ENCODE data around the gene MS4A8. TPM values are rescaled to one million over a fixed set of nuclear protein-coding genes. Genes with fewer than 3 reads are reported as not detected.

The MS4A8 gene
- not detected in 5 replicates for total RNA-seq (2022; extraction: Qiagen RNA extraction; ENCODE audit: low read depth)

GRCh38 chr11:60699284-60699691, at the start of gene MS4A8:
TSS of gene MS4A8 (plus strand) at chr11:60699612. CDS start at chr11:60700861, 1,249 bp downstream.

DNA sequence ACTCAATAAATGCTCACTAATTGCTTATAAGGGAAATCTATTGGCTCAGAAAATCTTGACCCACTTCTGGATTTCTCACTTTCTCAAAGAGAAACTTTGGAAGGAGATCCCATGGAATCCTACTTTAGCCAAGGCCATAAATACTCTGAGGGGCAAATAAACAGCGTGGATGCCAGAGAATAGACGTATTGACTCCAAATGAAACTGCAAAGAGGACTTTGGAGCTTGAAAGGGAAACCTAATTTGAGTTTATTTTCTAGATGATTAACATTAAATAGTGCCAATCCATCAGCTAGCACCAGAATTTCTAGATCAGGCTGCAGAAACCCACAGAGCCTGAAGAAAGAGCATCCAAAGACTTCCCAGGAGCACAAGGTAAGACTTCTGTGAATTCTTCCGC, 25.0 kb downstream of the MS4A8 start, which contains the start of gene MS4A18:
Gene MS4A18 (plus strand): TSS at position 301 of the 400 bp plus-strand sequence.

DNA sequence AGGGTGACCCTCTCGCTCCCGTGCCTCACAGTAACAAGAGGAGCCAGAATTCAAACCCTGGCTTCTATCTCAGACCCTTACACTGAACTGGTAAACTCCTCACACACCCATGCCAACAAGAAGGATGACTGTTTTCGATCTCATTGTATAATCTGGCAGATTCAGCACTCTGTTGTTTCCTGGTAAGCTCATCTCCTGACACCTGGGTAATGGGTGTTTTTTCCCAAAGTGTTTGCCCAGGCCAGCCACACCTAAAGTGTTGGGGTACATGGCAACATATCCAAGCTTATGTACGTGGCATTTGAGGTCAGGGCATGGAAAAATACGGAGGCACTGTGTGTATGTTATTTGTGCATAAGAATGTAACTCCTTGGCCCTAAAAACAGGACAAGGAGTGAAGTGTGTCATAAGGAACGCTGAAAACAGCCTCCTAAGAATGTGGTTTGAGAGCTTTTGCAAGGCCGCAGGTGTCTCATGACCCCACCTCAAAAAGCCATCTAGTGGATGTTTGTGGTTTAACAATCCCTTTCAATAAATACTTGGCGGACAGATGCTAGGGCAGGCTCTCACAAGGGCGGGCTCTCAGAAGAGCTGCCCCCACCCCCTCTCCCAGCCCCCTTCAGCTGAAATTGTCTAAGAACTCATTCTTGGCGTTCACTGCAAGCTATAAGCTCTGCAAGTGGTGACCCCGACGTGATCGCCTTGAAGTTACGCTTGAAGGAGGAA, 57.1 kb downstream of the MS4A8 start, which contains the start of gene MS4A15:
Gene MS4A15 (plus strand): TSS at position 561 of the 726 bp plus-strand sequence. CDS start 6,867 bp downstream, outside the sequence.

Other genes starting within 250 kb of the MS4A8 start
- gene MS4A1, start 243.8 kb upstream of the MS4A8 start, total RNA-seq (2022; extraction: Qiagen RNA extraction; ENCODE audit: low read depth) = not detected in 5 replicates
- gene MS4A12, start 206.8 kb upstream of the MS4A8 start, total RNA-seq (2022; extraction: Qiagen RNA extraction; ENCODE audit: low read depth) = not detected in 5 replicates
- gene MS4A13, start 184.2 kb upstream of the MS4A8 start, total RNA-seq (2022; extraction: Qiagen RNA extraction; ENCODE audit: low read depth) = not detected in 5 replicates
- gene MS4A18, start 25.1 kb downstream of the MS4A8 start, total RNA-seq (2022; extraction: Qiagen RNA extraction; ENCODE audit: low read depth) = not detected in 5 replicates
- not detected in 5 replicates for gene MS4A15, start 57.3 kb downstream of the MS4A8 start, total RNA-seq (2022; extraction: Qiagen RNA extraction; ENCODE audit: low read depth)
- not detected in 5 replicates for gene MS4A10, start 85.7 kb downstream of the MS4A8 start, total RNA-seq (2022; extraction: Qiagen RNA extraction; ENCODE audit: low read depth)
- gene CCDC86, start 142.5 kb downstream of the MS4A8 start, total RNA-seq (2022; extraction: Qiagen RNA extraction; ENCODE audit: low read depth) = 88.9 to 115 TPM (median 102 TPM) in 5 replicates
- gene PTGDR2, start 156.3 kb downstream of the MS4A8 start, total RNA-seq (2022; extraction: Qiagen RNA extraction; ENCODE audit: low read depth) = 0.09 to 0.15 TPM (median 0.12 TPM) in 4 of 5 replicates, not detected in the other
- gene ZP1, start 167.9 kb downstream of the MS4A8 start, total RNA-seq (2022; extraction: Qiagen RNA extraction; ENCODE audit: low read depth) = 0.13 to 0.32 TPM (median 0.29 TPM) in 3 of 5 replicates, not detected in the others
- 158 to 193 TPM (median 184 TPM) in 5 replicates for gene PRPF19, start 207.0 kb downstream of the MS4A8 start, total RNA-seq (2022; extraction: Qiagen RNA extraction; ENCODE audit: low read depth)
- gene TMEM109, start 214.5 kb downstream of the MS4A8 start, total RNA-seq (2022; extraction: Qiagen RNA extraction; ENCODE audit: low read depth) = 110 to 135 TPM (median 132 TPM) in 5 replicates
- 89.9 to 141 TPM (median 135 TPM) in 5 replicates for gene TMEM132A, start 224.8 kb downstream of the MS4A8 start, total RNA-seq (2022; extraction: Qiagen RNA extraction; ENCODE audit: low read depth)

All from A549 treated with GW870086 at 1 μM for 4 hours (cell line).